GM21619 (cell line): ENCODE data around the gene ADAP1.
A peak's percentile ranks its signal among the peaks of the same experiment; 100 is the strongest.

Source experiments
- ATAC-seq: cut with Tn5 transposase; IDR thresholded peaks from one replicate; pipeline ENCODE4 v1.9.1; 2021; ENCODE audit not compliant: unreplicated experiment

ADAP1 gene

GRCh38 chr7:988963-989529, 34.6 kb upstream of the ADAP1 start:
- ATAC-seq: no peak

DNA sequence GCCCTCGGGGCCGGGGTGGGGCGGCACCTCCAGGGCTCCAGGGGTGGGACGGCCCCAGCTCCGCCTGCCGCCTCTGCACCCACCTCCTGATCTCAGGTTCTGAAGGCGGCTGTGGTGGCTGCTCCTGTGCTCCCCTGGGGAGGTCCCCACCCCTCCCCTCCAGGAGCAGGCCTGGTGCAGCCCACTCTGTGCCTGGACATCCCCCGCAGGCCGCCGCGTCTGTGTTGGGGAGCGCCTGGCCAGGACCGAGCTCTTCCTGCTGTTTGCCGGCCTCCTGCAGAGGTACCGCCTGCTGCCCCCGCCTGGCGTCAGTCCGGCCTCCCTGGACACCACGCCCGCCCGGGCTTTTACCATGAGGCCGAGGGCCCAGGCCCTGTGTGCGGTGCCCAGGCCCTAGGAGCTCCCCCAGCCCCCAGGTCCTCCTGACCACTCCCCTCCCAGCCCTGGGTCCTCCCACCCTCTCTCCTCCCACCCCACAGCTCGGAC, 34.0 kb upstream of the ADAP1 start:
- no peak for ATAC-seq

- no peak for ATAC-seq
Observed at GRCh38 chr7:987909-988308, 33.4 kb upstream of the ADAP1 start.

GRCh38 chr7:986766-987751, 32.6 kb upstream of the ADAP1 start:
- ATAC-seq: no peak

GRCh38 chr7:985915-986741, 31.6 kb upstream of the ADAP1 start:
- ATAC-seq: no peak

- ATAC-seq: no peak
Observed at GRCh38 chr7:985127-985416, 30.6 kb upstream of the ADAP1 start.

- no peak for ATAC-seq
Observed at GRCh38 chr7:984361-985126, 30.1 kb upstream of the ADAP1 start.

DNA sequence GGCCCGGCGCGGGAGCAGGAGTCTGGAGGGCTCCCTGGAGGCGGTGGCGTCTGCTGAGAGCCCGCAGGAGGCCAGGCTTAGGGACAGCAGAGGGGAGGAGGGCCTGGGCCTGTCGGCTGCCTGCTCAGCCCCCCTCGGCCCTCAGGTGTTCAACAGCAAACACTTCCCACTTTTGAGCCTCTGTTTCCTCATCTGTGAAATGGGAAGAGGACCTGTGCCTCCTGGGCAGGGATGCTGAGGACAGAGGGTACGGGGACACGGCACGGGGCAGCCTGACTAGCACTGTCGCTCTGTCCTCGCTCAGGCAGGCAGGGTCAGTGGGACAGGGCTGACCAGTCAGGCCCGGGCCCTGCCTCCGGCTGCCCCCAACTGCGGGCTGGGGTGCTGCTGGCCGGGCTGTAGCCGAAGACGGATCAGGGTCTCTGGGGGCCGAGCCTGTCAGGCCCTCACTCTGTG, 29.2 kb upstream of the ADAP1 start:
- no peak for ATAC-seq

DNA sequence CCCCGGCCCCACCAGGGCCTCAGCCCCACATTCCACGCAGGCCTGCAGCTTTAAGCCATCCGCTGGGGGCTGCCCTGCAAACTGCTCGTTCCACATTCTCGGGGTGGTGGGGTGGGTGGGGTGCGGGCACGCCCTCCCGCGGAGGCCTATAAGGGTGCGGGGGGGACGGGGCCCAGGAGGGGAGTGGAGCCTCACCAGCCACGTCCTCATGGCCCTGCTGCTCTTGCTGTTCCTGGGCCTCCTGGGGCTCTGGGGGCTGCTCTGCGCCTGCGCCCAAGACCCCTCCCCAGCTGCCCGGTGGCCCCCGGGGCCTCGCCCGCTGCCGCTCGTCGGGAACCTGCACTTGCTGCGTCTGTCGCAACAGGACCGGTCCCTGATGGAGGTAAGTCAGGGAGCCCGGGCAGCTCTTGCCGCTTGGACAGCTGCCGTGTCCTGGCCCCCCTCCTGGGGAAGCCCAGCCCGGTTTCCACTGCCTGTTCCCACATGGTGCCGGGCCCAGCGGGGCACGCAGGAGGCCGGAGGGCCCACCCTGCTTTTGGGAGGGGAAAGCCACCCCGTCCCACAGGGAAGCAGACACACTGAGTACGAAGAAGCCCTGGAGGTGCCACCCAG, 28.6 kb upstream of the ADAP1 start, which contains the start of gene CYP2W1:
Gene CYP2W1 (plus strand): TSS at position 178 of the 612 bp plus-strand sequence. CDS start 31 bp downstream, at position 209.
- no peak for ATAC-seq

GRCh38 chr7:982511-983003, 28.1 kb upstream of the ADAP1 start:
- ATAC-seq: no peak

DNA sequence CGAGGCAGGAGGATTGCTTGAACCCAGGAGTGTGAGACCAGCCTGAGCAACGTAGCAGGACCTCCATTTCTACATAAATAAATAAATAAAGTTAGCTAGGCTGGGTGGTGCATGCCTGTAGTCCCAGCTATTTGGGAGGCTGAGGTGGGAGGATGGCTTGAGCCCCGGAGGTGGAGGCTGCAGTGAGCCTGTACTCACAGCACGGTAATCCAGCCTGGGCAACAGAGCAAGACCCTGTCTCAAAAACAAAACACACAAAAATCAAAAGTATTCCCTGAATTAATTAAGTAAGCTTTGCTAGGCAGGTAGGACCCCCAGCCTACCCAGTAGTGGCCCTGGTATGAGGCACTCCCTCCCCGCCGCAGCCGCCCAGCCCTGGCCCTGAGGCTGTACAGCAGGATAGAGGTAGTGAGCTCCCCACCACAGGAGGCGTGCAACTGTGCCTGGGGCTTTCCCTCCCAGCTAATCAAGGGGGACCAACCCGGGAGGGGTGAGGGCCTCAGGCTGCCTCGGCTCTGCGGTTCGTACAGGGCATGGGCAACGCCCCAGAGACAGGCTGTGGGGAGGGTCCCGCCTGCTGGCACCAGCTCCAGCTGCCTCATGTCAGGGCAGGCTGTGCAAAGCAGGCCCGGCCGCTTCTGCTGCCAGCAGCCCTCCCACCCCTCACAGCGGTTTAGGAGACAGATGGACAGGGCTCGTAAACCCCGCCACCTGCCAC, 27.5 kb upstream of the ADAP1 start:
- no peak for ATAC-seq

- no peak for ATAC-seq
Observed at GRCh38 chr7:979886-980571, 25.5 kb upstream of the ADAP1 start.

GRCh38 chr7:979151-979550, 24.7 kb upstream of the ADAP1 start:
- ATAC-seq: no peak

DNA sequence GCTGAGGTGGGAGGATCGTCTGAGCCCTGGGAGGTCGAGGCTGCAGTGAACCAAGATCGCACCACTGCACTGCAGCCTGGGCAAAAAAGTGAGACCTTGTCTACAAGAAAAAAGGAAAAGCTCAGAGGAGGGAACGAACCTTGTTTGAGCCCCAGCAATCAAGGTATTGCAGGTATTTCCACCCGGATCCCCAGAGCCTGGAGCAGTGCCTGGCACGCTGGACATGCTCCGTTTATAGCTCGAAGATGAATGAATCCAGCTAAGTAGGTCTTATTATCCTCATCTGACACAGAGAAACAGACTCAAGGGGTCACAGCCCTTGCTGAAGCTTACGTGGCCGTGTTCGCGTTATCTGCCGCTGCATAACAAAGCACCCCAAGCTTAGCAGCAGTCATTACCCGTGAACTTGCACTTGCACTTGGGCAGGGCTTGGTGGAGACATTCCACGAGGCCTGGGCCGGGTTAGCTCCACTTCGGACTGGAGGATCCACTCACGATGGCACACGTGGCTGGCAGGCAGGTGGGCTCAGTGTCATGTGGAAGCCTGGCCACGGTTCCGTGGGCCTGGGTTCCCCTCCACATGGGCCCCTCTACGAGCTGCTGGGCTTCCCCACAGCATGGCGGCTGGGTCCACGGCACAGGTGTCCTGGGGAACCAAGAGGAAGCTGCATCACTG, 24.1 kb upstream of the ADAP1 start:
- no peak for ATAC-seq

DNA sequence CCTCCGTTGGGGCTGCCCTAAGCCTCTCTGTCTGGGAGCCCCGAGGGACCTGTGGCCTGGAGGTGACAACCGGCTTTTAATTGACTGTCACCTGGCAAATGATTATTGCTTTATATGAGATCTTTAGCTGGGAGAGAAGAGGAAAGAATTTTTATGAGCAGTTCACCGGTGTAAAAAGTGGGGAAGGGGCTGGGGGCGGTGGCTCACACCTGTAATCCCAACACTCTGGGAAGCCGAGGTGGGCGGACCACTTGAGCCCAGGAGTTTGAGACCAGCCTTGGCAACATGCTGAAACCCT, 23.5 kb upstream of the ADAP1 start:
- no peak for ATAC-seq

DNA sequence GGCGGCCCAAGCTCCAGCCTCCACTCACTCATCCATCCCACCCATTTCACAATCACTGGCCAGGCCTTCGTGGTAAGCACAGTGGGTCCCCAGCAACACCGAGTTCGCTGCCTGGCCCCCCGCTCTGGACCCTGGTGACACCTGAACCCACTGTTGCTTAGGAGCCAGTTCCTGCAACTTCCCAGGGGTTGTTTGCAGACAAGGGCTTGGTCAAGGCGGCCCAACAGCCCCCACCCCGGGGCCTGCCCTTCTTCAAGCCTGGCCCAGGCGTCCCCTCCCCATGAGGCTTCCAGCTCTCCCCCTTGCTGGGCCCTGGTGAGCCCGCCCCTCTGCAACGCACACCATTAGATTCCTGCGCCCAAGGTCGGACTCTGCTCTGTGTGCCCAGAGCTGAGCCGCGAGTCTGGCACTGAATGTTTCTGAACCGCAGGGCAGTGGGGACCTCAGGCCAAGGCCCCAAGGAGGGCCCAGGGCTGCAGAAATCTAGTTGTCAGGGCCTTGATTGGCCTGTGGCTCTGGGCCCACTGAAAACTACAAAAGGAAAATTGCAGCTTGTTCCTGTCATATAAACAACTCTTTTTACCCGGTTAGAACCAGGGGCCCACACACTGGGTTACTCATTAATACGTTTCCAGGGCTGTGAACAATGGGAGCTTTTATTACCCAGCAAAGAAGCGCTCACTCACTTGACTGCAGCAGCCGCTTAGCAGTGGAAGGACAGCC, 23.0 kb upstream of the ADAP1 start:
- ATAC-seq: peak; percentile 45

DNA sequence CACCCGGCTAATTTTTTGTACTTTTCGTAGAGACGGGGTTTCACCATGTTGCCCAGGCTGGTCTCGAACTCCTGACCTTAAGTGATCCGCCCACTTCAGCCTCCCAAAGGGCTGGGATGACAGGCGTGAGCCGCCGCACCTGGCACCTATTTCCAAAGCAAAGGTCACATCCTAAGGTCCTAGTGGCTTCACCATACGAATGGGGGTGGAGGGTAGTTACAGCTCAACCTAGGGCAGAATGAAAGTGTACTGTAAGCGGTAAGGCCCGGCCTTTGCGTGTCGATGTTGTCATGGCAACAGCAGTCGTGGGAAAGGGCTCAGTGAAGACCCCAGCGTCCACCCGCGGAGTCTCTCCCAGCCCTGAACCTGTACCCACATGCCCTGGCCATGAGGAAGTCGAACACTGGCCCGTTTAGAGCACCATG, 22.4 kb upstream of the ADAP1 start:
- ATAC-seq: no peak
